Stimulated activated CD8-positive, alpha-beta memory T cell treated with anti-CD3 and anti-CD28 coated beads, Interleukin-12 subunit alpha, Interleukin-12 subunit beta, amount 100 ng/mL, for 4 hours (primary cell): ENCODE data around the gene SMIM13.

Source experiments
- DNase-seq: peaks from one replicate; pipeline ENCODE4 v3.0.0-alpha.2; 2020; ENCODE audit warnings: low read depth

SMIM13 gene

GRCh38 chr6:11123978-11124377 lies 30.3 kb downstream of the SMIM13 start:
- DNase-seq, result no peak

- no peak for DNase-seq
These were observed 33.2 kb downstream of the SMIM13 start for GRCh38 chr6:11126876-11127275.

GRCh38 chr6:11128608-11129007 lies 35.0 kb downstream of the SMIM13 start:
- no peak for DNase-seq

GRCh38 chr6:11129908-11130565 lies 36.4 kb downstream of the SMIM13 start:
- no peak for DNase-seq

GRCh38 chr6:11130605-11131004 lies 37.0 kb downstream of the SMIM13 start:
- DNase-seq, result no peak

GRCh38 chr6:11132194-11132888 lies 38.7 kb downstream of the SMIM13 start:
- no peak for DNase-seq

GRCh38 chr6:11133281-11133680 lies 39.6 kb downstream of the SMIM13 start:
- DNase-seq, result no peak

- DNase-seq, result no peak
These were observed 43.2 kb downstream of the SMIM13 start for GRCh38 chr6:11136809-11137208.

GRCh38 chr6:11139051-11139960 lies 45.7 kb downstream of the SMIM13 start:
- no peak for DNase-seq

- DNase-seq, result no peak
These were observed 46.4 kb downstream of the SMIM13 start for GRCh38 chr6:11140056-11140455.

- no peak for DNase-seq
These were observed 47.7 kb downstream of the SMIM13 start for GRCh38 chr6:11141295-11141694.

GRCh38 chr6:11142296-11143027 lies 48.8 kb downstream of the SMIM13 start:
- DNase-seq, result no peak

GRCh38 chr6:11143394-11144371 lies 50.0 kb downstream of the SMIM13 start:
- DNase-seq, result no peak

- peak; percentile 52 for DNase-seq
These were observed 50.8 kb downstream of the SMIM13 start for GRCh38 chr6:11144393-11144851.

- DNase-seq, result no peak
These were observed 52.6 kb downstream of the SMIM13 start for GRCh38 chr6:11146117-11146826.

- no peak for DNase-seq
These were observed 55.9 kb downstream of the SMIM13 start for GRCh38 chr6:11149551-11149950.

GRCh38 chr6:11151488-11151887 lies 57.9 kb downstream of the SMIM13 start:
- DNase-seq, result no peak

GRCh38 chr6:11152581-11152980 lies 58.9 kb downstream of the SMIM13 start:
- no peak for DNase-seq

GRCh38 chr6:11153447-11153846 lies 59.8 kb downstream of the SMIM13 start:
- no peak for DNase-seq

GRCh38 chr6:11155589-11155988 lies 62.0 kb downstream of the SMIM13 start:
- no peak for DNase-seq
